Neural crest cell (in vitro differentiated cells): ENCODE measurements around the gene CPAMD8. TPM values are rescaled to one million over a fixed set of nuclear protein-coding genes. Genes with fewer than 3 reads are reported as not detected.
A peak's percentile ranks its signal among the peaks of the same experiment; 100 is the strongest.

ENCODE experiments used
- DNase-seq: peaks from one replicate; pipeline ENCODE4 v3.0.0; 2021; ENCODE audit warnings: low read depth, mixed read lengths, low spot score
- H3K27ac Mint-ChIP-seq: one replicate; pipeline ENCODE4 v1.8.0; 2021; ENCODE audit warnings: mild to moderate bottlenecking, mixed read lengths; ENCODE audit not compliant: unreplicated experiment
- H3K27me3 Mint-ChIP-seq: 2 replicates; pipeline ENCODE4 v1.8.0; 2021; ENCODE audit warnings: low read depth, mild to moderate bottlenecking, mixed read lengths
- H3K36me3 Mint-ChIP-seq: 2 replicates; pipeline ENCODE4 v1.8.0; 2021; ENCODE audit warnings: low read depth, mild to moderate bottlenecking, mixed read lengths
- H3K4me1 Mint-ChIP-seq: 2 replicates; pipeline ENCODE4 v1.8.0; 2021; ENCODE audit warnings: mixed read lengths
- H3K4me3 Mint-ChIP-seq: one replicate; pipeline ENCODE4 v1.8.0; 2021; ENCODE audit warnings: mild to moderate bottlenecking, mixed read lengths
- H3K9me3 Mint-ChIP-seq: 2 replicates; pipeline ENCODE4 v1.8.0; 2021; ENCODE audit warnings: mixed read lengths
- total RNA-seq: library from RNA; stranded (reverse); gene quantifications from 2 replicates; pipeline ENCODE4 v1.2.1, GENCODE V29; 2021
- TF ChIP-seq, protein P1 (sequence below): fragments of 200-600 bp; sonication (generic); conservative IDR thresholded peaks from 2 replicates; pipeline ENCODE4 v1.5.0; 2021; ENCODE audit warnings: antibody characterized with exemption, mild to moderate bottlenecking

The CPAMD8 gene
- total RNA-seq, 1 donor from 2014 or later: 14.5 TPM

DNA sequence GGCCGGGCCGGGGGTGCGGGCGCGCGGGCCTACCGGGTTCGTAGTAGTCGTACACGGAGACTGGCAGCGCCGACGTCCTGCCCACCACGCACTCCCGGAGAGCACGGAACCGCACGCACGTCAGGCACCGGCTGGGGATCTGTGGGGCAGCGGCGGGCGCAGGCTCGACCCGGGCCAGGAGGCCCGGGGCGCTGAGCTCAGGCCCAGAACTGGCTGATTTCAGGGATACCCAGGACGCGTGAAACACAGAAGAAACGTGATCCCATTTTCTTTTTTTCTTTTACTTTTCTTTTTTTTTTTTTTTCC is 128.8 kb downstream of the CPAMD8 start:
- DNase-seq: no peak
- Mint-ChIP-seq H3K27ac (no peak overlapping the region), H3K36me3 (no peaks in the 10 kb centered on the region), H3K4me3 (peak overlapping the region; percentile 74), H3K4me1 (peaks cover 9% of the 10 kb centered on the region), H3K27me3 (peaks cover 35% of the 10 kb centered on the region), H3K9me3 (no peaks in the 10 kb centered on the region)
- TF ChIP-seq, protein P1, sequence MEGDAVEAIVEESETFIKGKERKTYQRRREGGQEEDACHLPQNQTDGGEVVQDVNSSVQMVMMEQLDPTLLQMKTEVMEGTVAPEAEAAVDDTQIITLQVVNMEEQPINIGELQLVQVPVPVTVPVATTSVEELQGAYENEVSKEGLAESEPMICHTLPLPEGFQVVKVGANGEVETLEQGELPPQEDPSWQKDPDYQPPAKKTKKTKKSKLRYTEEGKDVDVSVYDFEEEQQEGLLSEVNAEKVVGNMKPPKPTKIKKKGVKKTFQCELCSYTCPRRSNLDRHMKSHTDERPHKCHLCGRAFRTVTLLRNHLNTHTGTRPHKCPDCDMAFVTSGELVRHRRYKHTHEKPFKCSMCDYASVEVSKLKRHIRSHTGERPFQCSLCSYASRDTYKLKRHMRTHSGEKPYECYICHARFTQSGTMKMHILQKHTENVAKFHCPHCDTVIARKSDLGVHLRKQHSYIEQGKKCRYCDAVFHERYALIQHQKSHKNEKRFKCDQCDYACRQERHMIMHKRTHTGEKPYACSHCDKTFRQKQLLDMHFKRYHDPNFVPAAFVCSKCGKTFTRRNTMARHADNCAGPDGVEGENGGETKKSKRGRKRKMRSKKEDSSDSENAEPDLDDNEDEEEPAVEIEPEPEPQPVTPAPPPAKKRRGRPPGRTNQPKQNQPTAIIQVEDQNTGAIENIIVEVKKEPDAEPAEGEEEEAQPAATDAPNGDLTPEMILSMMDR: no peak

DNA sequence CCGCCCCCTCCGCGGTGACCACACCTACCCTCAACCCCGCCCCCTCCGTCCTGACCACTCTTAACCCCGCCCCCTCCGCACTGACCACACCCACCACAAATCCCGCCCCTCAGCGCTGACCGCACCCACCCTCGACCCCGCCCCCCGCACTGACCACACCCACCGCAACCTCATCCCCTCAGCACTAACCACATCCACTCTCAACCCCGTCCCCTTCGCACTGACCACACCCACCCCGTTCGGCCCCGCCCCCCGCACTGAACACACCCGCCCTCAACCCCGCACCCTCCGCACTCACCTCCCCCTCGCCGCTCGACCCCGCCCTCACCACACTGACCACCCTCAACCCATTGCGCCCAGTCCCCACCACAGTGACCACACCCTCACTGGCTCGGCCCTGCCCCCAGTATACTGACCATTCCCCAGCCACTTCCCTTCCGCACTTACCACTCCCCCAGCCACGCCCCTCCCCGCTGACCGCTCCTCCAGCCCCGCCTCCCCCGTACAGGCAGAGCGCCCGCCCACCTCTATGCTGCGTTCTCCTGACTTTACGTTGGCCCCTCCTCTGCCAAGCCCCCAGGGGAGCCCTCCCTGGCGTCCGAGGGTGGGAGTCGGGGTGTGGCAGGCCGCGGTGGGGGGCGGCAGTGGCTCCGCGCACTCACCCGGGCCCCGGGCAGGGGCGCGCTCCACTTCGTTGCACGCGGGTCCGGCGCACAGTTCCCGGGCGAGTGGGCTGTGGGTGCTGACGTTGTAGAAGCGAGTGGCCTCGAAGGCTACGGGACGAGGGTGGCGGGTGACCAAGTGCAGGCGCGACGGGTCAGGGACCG is 129.4 kb downstream of the CPAMD8 start:
- Mint-ChIP-seq H3K4me3 (peak overlapping the region; percentile 74), H3K4me1 (peaks cover 9% of the 10 kb centered on the region), H3K27ac (no peak overlapping the region), H3K27me3 (peaks cover 35% of the 10 kb centered on the region), H3K9me3 (no peaks in the 10 kb centered on the region), H3K36me3 (no peaks in the 10 kb centered on the region)
- TF ChIP-seq, protein P1: no peak
- DNase-seq: peak; percentile 91

DNA sequence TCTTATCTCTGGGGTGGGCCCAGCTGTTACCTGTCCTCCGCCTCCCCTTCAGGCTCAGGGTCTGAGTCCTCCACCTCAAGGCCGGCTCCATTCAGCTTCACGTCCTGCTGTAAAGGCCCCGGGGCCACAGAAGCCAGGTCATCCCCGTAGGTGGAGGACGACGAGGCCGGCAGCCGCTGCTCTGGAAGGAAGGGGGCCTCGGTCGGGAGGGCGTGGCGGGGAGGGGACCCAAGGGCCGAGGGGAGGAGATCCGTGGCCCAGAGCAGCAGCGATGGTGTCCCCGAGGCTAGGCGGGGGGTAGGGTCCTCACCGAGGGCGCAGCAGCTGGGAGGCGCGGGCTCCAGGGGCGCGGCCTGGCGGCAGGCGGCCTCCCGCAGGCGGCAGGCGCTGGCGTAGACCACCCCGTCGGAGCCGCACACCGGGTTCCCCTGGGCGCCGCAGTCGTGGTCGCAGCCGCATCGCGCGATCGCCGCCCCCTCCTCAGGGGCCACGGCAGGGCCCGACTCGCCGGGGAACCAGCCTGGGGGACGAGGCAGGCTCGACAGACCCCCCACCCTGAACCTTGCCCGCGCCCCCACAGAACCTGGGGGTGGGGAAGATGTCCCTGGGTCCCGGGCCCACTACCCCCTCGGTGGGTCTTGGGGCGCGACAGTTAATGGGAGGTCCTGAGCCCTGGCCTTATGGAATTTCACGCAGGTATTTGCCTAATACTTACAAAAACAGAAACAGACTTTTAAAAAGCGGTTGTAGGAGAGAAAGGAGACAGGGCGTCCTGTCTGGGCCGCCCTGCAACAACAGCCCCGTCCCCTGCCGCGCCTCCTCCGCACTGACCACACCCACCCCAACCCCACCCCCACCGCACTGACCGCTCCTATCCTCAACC is 130.2 kb downstream of the CPAMD8 start:
- Mint-ChIP-seq H3K27ac (no peak overlapping the region), H3K27me3 (peaks cover 35% of the 10 kb centered on the region), H3K36me3 (no peaks in the 10 kb centered on the region), H3K4me3 (peak overlapping the region; percentile 77), H3K4me1 (peaks cover 9% of the 10 kb centered on the region), H3K9me3 (no peaks in the 10 kb centered on the region)
- TF ChIP-seq, protein P1: no peak
- peak; percentile 14 for DNase-seq

DNA sequence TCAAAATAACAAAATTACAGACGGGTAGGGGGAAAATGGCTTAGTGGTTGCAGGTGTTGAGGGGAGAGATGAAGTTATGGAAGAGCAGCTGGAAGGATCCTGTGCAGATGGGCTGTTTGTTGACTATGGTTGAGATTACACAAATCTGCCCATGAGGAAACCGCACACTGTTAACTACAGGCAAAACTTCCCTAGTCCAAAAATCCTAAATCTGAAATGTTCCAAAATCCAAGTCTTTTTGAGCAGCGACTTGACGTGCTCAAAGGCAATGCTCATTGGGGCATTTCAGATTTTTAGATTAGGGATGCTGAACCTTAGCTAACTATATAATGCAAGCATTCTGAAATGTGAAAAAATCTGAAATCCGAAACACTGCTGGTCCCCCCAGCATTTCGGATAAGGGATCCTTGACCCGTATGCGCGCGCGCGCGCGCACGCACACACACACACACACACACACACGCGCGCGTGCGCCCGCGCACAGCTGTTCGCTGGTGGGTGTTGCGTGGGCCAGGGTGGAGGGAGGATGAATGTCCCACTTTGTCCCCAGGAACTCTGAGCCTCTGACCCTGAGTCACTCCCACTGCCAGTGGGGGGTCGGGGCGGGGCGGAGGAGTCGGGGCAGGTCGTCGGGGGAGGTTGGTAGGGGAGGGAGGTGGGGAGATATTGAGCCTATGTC is 131.0 kb downstream of the CPAMD8 start:
- H3K4me3 Mint-ChIP-seq: peak overlapping the region; percentile 71
- H3K4me1 Mint-ChIP-seq: peaks cover 9% of the 10 kb centered on the region
- H3K9me3 Mint-ChIP-seq: no peaks in the 10 kb centered on the region
- H3K27me3 Mint-ChIP-seq: peaks cover 35% of the 10 kb centered on the region
- H3K27ac Mint-ChIP-seq: no peak overlapping the region
- no peaks in the 10 kb centered on the region for H3K36me3 Mint-ChIP-seq
- TF ChIP-seq, protein P1: no peak
- no peak for DNase-seq

DNA sequence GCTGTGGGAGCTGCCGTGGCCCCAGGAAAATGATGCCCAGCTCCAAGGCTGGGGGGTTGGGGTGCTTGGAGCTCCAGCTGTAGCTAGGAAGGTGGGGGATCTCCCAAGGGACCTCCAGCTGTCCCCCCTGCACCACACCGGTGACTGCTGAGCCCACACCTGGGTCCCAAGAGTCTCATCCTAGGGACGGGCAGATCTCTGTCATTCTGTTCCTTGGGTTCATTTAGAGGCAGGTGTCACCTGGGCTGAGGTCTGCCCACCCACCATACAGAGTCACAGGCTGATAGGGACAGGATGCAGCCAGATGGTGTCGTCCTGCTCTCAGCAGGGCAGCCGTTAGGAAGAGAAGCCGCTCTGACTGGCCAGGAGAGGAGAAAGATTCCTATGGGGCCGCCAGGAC is 132.5 kb downstream of the CPAMD8 start:
- peaks cover 30% of the 10 kb centered on the region for H3K27me3 Mint-ChIP-seq
- H3K27ac Mint-ChIP-seq: no peak overlapping the region
- DNase-seq: no peak
- H3K9me3 Mint-ChIP-seq: no peaks in the 10 kb centered on the region
- peak overlapping the region; percentile 71 for H3K4me3 Mint-ChIP-seq
- H3K36me3 Mint-ChIP-seq: no peaks in the 10 kb centered on the region
- TF ChIP-seq, protein P1: no peak
- H3K4me1 Mint-ChIP-seq: peaks cover 9% of the 10 kb centered on the region
